GM13976 (cell line): ENCODE measurements around the gene PLAGL1.

Experiments used
- DNase-seq: peaks from one replicate; pipeline ENCODE4 v3.0.0; 2012; ENCODE audit warnings: low spot score
- in situ Hi-C: fragments of 300-500 bp; cut with MboI; formaldehyde crosslinking; loops from one replicate; pipeline ENCODE4 v1.12.0; 2022; ENCODE audit warnings: low sequenced_read_pairs, mixed read lengths, inconsistent platforms; ENCODE audit not compliant: unreplicated experiment
- TF ChIP-seq, protein P1 (sequence below): IDR thresholded peaks from 2 replicates; pipeline ENCODE4 v1.5.1; 2012; ENCODE audit warnings: borderline replicate concordance, mild to moderate bottlenecking; ENCODE audit not compliant: insufficient read depth; ENCODE audit errors: extremely low read depth, missing control alignments, control extremely low read depth

PLAGL1 gene

DNA sequence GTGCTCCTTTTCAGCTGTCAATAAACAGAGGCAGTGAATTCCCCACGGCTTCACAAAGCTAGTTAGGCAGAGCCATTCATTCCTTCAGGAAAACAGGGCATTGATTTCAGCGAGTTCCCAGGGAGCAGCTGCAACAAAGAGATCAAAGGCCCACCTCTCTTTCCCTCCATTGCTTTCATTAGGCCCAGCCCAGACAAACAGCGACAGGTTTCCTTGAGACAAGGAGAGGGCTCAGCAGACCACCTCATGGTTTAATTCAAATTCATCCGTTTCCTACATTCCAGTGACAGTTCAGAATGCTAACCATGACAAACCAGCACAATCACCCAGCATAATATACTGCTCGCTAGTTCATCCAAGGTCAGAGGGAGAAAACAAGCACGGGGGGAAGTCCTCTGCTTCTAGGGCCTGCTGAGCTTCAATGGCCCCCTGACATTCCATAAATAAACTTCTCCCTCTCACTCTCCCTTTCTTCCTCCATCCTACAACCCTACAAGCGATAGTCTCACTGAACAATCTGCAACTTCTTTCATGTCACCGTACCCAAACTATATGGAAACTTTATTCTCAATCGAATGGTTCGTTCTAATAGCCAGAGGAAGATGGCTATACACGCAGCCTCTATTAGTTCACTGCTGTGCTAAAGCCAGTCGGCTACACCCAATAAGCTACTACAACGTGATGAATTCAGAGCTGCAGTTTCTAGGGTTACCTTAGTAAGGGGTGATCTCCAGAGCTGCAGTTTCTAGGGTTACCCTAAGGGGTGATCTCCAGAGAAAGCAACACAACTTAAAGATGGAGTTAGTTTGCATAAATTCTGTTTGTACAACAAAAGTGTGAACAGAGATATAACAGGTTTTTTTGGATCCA lies 34.7 kb downstream of the PLAGL1 start:
- in situ Hi-C loops, result no loop called here
- TF ChIP-seq, protein P1, sequence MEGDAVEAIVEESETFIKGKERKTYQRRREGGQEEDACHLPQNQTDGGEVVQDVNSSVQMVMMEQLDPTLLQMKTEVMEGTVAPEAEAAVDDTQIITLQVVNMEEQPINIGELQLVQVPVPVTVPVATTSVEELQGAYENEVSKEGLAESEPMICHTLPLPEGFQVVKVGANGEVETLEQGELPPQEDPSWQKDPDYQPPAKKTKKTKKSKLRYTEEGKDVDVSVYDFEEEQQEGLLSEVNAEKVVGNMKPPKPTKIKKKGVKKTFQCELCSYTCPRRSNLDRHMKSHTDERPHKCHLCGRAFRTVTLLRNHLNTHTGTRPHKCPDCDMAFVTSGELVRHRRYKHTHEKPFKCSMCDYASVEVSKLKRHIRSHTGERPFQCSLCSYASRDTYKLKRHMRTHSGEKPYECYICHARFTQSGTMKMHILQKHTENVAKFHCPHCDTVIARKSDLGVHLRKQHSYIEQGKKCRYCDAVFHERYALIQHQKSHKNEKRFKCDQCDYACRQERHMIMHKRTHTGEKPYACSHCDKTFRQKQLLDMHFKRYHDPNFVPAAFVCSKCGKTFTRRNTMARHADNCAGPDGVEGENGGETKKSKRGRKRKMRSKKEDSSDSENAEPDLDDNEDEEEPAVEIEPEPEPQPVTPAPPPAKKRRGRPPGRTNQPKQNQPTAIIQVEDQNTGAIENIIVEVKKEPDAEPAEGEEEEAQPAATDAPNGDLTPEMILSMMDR, result no peak
- DNase-seq, result no peak

- DNase-seq, result no peak
- TF ChIP-seq, protein P1, result no peak
- in situ Hi-C loops, result no loop called here
Observed at GRCh38 chr6:143971482-143972205, 36.4 kb downstream of the PLAGL1 start.

- in situ Hi-C loops, result no loop called here
- DNase-seq, result no peak
- TF ChIP-seq, protein P1, result no peak
Observed at GRCh38 chr6:143970456-143971218, 37.4 kb downstream of the PLAGL1 start.

DNA sequence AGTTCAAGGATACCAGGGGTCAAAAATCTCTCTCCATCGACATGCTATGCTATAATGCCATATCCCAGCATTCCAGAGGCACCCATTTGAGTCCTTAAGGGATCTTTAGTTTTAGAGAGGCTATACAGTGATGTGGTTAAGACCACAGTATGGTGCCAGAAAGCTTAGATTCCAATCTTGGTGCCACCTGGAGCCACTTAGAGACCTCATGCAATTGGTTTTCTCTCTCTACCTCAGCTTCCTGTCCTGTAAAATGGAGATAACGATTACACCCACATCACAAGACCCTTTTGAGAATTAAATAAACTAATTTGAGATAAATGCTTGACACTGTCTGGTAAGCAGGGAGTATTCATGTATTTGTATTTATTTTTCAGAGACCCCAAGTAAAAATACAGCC lies 39.0 kb downstream of the PLAGL1 start:
- TF ChIP-seq, protein P1, result no peak
- DNase-seq, result no peak
- in situ Hi-C loops, result no loop called here

- TF ChIP-seq, protein P1, result no peak
- DNase-seq, result no peak
- in situ Hi-C loops, result no loop called here
Observed at GRCh38 chr6:143967706-143968376, 40.2 kb downstream of the PLAGL1 start.

DNA sequence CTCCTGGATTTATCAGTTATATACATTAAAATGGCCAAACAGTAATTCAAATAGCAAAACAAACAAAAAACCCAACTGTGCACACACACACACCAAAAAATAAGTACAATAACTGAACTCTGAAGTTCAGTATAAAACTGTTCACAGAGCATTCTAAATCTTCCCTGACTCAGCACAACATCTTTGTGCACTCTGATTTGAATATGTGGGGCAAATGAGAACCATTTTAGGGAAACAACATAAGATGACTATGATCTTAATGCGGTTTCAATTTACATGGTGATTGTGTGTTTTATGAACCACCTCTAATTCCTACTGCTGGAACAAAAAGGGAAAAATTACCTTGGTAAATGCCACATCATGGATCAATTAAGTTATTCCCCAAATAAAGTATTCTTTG lies 41.7 kb downstream of the PLAGL1 start:
- TF ChIP-seq, protein P1, result no peak
- DNase-seq, result no peak
- in situ Hi-C loops, result no loop called here
